T-helper 2 cell treated with Interferon-gamma antibody and Interleukin-4, amounts not matched to agents 5 μg/mL and 100 μg/mL, for 36 hours (primary cell): ENCODE results near the gene SEPTIN10.
"Not testable (repeated sequence)": the region's sequence is repeated elsewhere in the genome, so short reads cannot be mapped to it uniquely, and the experiment has no call there.

Source experiments
- DNase-seq: peaks from one replicate; pipeline ENCODE4 v3.0.0; 2021; ENCODE audit warnings: low spot score
- H3K27ac Mint-ChIP-seq: one replicate; pipeline ENCODE4 v1.8.0; 2021; ENCODE audit warnings: mild to moderate bottlenecking, mixed read lengths
- H3K27me3 Mint-ChIP-seq: one replicate; pipeline ENCODE4 v1.8.0; 2021; ENCODE audit warnings: low read depth, mixed read lengths
- H3K36me3 Mint-ChIP-seq: one replicate; pipeline ENCODE4 v1.8.0; 2021; ENCODE audit warnings: low read depth, mixed read lengths
- H3K4me1 Mint-ChIP-seq: one replicate; pipeline ENCODE4 v1.8.0; 2021; ENCODE audit warnings: low read depth, mixed read lengths
- H3K4me3 Mint-ChIP-seq: one replicate; pipeline ENCODE4 v1.8.0; 2022; ENCODE audit warnings: mild to moderate bottlenecking, moderate library complexity, mixed read lengths
- H3K9me3 Mint-ChIP-seq: one replicate; pipeline ENCODE4 v1.8.0; 2021; ENCODE audit warnings: mixed read lengths

SEPTIN10 gene

DNA sequence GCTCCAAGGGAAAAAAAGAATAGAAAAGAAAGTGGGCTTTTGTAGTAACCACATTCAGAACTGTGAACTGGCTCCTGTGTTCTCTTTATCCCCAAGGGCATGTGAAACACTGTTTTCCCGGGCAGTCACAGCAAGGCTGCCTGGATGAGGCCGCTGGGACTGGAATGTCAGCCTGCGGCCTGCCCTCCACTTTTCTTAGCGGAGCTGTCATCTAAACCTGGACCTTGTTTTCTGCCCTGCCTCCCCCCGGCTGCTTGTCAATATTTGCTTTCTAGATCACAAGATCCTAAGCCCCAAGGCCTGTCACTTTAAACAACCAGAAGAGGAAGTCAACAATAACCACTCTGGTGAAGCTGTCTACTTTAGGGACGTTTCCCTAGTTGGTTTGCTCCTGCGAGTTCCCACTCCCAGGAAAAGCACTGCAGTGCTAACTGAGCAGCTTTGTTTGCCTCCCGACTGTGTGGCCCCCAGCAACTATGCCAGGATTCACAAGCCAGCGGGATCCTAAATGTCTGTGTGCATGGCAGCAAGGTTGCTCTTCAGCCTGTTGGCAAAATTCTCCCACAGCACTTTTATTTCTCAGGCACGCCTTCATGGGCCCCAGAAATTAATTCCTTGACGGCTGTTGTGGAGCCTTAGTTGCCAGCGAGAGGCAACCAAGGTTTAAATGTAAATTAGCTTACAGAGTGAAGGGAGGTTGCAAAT, 31.0 kb upstream of the SEPTIN10 start:
- H3K4me1 Mint-ChIP-seq, result peaks cover 5% of the 10 kb centered on the region
- no peak for DNase-seq
- H3K27ac Mint-ChIP-seq, result peak overlapping the region; percentile 1
- H3K4me3 Mint-ChIP-seq, result no peak overlapping the region
- peaks cover 3% of the 10 kb centered on the region for H3K27me3 Mint-ChIP-seq
- H3K9me3 Mint-ChIP-seq, result no peaks in the 10 kb centered on the region
- H3K36me3 Mint-ChIP-seq, result no peaks in the 10 kb centered on the region

DNA sequence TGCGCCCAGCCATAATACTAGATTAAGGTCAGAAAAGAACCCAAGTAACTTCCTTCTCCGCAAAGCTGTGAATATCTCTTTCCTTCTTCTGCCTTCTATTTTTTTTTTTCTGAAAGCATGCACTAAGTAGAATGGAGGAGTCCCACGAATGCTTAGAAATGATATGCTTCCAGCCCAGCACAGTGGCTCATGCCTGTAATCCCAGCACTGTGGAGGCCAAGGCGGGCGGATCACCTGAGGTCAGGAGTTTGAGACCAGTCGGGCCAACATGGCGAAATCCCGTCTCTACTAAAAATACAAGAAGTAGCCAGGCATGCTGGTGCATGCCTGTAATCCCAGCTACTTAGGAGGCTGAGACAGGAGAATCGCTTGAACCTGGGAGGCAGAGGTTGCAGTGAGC, 26.2 kb upstream of the SEPTIN10 start:
- not testable (repeated sequence) for H3K27me3 Mint-ChIP-seq, H3K36me3 Mint-ChIP-seq, H3K27ac Mint-ChIP-seq, H3K4me3 Mint-ChIP-seq, DNase-seq, H3K9me3 Mint-ChIP-seq
- H3K4me1 Mint-ChIP-seq, result peaks cover 12% of the 10 kb centered on the region

GRCh38 chr2:109638795-109639194, 25.0 kb upstream of the SEPTIN10 start:
- Mint-ChIP-seq H3K4me1 (peaks cover 6% of the 10 kb centered on the region), H3K4me3 (no peak overlapping the region), H3K36me3 (no peaks in the 10 kb centered on the region), H3K27me3 (no peaks in the 10 kb centered on the region), H3K27ac (no peak overlapping the region), H3K9me3 (no peaks in the 10 kb centered on the region)
- DNase-seq, result no peak

- DNase-seq, result no peak
- peaks cover 10% of the 10 kb centered on the region for H3K4me1 Mint-ChIP-seq
- H3K9me3 Mint-ChIP-seq, result no peaks in the 10 kb centered on the region
- H3K4me3 Mint-ChIP-seq, result no peak overlapping the region
- no peaks in the 10 kb centered on the region for H3K27me3 Mint-ChIP-seq
- no peaks in the 10 kb centered on the region for H3K36me3 Mint-ChIP-seq
- peak overlapping the region; percentile 66 for H3K27ac Mint-ChIP-seq
Observed at GRCh38 chr2:109637749-109638570, 24.2 kb upstream of the SEPTIN10 start.

DNA sequence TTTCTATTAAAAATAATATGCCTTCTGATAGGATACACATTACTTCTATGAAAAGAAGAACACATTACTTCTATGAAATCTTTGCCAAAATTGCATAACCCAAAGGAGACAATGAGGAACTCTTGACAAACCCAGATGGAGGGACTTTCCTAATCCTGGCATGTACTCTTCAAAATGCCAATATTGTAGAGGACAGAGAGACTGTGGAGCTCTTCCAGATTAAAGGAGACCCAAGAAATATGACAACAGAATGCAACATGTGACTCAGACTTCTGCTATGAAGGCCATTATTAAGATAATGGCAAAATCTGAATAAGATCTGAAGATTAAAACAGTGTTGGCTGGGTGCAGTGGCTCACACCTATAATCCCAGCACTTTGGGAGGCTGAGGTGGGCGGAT, 22.6 kb upstream of the SEPTIN10 start:
- no peak for DNase-seq
- Mint-ChIP-seq H3K4me3 (no peak overlapping the region), H3K27ac (no peak overlapping the region), H3K27me3 (no peaks in the 10 kb centered on the region), H3K36me3 (no peaks in the 10 kb centered on the region), H3K9me3 (no peaks in the 10 kb centered on the region), H3K4me1 (peaks cover 10% of the 10 kb centered on the region)

DNA sequence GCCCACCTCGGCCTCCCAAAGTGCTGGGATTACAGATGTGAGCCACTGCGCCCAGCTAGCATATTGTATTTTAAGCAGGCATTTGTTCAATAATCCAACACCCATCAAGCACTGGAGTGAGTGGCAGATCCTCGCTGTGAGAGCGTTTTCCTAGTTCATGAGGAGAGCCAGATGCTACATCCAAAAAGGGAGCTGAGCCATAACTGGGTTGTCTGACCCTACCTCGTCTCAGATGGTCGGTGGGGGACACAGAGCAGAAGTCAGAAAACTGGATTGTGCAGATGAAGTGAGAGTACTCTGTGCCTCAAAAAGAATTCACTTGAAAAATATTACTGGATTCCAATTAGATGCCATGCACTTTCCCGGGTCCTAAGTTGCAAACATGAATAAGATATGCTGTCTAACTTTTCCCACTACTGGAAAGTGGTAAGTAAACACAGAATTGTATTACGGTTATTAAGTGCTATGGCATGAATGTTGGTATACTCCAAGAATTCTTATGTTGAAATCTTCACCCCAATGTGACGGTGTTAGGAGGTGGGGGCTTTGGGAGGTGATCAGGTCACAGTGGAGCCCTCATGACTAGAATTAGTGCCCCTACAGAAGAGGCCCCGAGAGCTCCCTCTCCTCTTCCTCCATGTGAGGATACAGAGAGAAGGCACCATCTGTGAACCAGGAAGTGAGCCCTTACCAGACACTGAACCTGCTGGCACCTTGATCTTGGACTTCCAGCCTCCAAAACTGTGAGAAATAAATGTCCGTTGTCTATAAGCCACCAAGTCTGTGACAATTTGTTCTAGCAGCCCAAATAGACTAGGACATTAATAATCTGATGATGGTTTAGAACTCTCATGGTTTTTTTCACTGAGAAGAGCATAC, 21.9 kb upstream of the SEPTIN10 start:
- H3K4me1 Mint-ChIP-seq, result peaks cover 10% of the 10 kb centered on the region
- H3K36me3 Mint-ChIP-seq, result no peaks in the 10 kb centered on the region
- no peaks in the 10 kb centered on the region for H3K27me3 Mint-ChIP-seq
- H3K9me3 Mint-ChIP-seq, result no peaks in the 10 kb centered on the region
- no peak for DNase-seq
- H3K27ac Mint-ChIP-seq, result no peak overlapping the region
- H3K4me3 Mint-ChIP-seq, result no peak overlapping the region

DNA sequence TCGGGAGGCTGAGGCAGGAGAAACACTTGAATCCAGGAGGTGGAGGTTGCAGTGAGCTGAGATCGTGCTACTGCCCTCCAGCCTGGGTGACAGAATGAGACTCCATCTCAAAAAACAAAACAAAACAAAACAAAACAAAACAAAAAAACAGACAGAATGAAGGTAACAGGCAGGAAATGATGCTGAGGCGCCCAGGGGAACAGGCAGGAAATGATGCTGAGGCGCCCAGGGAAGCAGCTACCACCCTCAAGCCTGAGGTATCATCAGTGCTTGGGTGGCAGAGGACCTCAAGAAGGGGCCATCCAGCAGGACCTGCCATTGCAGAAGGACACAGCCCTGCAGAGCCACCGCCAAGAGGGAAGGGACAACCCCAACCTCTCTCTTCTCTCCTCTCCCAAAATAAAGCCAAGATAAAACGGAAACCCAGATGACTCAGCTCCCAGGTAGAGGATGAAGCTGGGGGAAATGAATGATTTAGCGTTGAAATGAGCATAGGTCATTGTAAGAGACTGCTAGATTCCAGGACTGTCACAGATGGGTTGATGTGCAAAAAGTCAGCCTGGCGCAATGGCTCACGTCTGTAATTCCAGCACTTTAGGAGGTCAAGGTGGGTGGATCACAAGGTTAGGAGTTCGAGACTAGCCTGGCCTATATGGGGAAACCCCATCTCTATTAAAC, 19.7 kb upstream of the SEPTIN10 start:
- Mint-ChIP-seq H3K27ac (no peak overlapping the region), H3K36me3 (no peaks in the 10 kb centered on the region), H3K4me3 (no peak overlapping the region), H3K4me1 (peaks cover 8% of the 10 kb centered on the region), H3K9me3 (no peaks in the 10 kb centered on the region), H3K27me3 (no peaks in the 10 kb centered on the region)
- no peak for DNase-seq

DNA sequence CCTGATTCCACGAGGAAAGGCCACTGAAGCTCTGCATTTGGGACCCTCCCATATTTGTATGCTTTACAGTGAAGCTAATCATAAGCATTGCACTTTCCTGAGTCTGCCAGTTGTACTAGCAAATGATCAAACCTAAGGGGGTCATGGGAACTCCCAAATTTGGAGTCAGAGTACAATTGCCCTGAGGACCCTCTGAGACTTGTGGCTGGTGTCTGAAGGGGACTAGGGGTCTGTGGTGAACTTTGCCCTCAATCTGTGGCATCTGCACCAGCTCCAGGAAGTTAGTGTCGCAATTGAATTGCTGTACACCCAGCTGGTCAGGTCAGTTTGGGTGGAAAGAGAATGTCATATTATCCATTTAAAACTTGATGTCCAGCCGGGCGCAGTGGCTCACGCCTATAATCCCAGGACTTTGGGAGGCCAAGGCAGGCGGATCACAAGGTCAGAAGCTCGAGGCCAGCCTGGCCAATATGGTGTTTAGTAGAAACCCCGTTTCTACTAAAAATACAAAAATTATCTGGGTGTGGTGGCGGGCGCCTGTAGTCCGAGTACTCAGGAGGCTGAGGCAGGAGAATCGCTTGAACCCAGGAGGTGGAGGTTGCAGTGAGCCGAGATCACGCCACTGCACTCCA, 18.5 kb upstream of the SEPTIN10 start:
- Mint-ChIP-seq H3K4me1 (peaks cover 4% of the 10 kb centered on the region), H3K4me3 (no peak overlapping the region), H3K9me3 (no peaks in the 10 kb centered on the region), H3K27ac (no peak overlapping the region), H3K27me3 (no peaks in the 10 kb centered on the region), H3K36me3 (no peaks in the 10 kb centered on the region)
- DNase-seq, result no peak

DNA sequence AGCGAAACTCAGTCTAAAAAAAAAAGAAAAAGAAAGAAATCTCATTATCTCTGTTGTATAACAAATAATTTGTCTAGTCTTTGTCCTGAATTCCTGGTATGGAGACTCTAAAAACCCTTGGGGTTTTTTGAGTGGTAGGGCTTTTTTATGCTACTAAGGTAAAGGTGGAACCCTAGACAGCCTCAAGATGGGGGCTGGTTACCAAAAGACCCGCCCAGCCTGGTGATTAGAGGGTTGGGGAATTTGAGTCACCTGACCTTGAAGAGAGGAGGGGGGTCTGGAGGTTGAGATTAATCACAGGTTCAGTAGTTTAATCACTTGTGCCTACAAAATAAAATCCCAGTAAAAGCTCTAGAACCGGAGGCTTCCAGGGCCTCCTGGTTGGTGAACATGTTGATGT, 18.0 kb upstream of the SEPTIN10 start:
- Mint-ChIP-seq H3K9me3 (no peaks in the 10 kb centered on the region), H3K27me3 (no peaks in the 10 kb centered on the region), H3K27ac (no peak overlapping the region), H3K4me3 (no peak overlapping the region), H3K36me3 (no peaks in the 10 kb centered on the region), H3K4me1 (peaks cover 4% of the 10 kb centered on the region)
- DNase-seq, result no peak

- Mint-ChIP-seq H3K36me3 (no peaks in the 10 kb centered on the region), H3K27ac (no peak overlapping the region), H3K4me3 (no peak overlapping the region), H3K4me1 (peaks cover 4% of the 10 kb centered on the region), H3K27me3 (no peaks in the 10 kb centered on the region), H3K9me3 (no peaks in the 10 kb centered on the region)
- no peak for DNase-seq
Observed at GRCh38 chr2:109630441-109631430, 17.0 kb upstream of the SEPTIN10 start.

DNA sequence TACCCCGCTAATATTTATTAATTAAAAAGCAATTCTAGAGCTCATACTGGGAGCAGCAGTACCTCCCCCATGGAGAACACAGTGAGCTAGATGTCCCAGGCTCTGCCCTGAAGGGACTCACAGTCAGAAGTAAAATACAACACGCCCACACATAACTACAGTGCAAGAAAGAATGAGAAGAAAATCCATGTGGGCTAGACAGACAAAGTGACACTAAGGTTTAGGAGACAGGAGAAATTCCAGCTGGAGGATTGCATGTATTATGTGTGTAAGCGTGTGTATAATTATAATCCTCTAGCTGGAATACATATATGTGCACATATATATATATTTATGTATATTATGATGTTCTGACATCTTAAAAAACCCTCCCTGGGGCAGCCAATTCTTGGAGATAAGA, 16.1 kb upstream of the SEPTIN10 start:
- no peaks in the 10 kb centered on the region for H3K27me3 Mint-ChIP-seq
- H3K9me3 Mint-ChIP-seq, result no peaks in the 10 kb centered on the region
- no peak for DNase-seq
- H3K36me3 Mint-ChIP-seq, result no peaks in the 10 kb centered on the region
- peaks cover 4% of the 10 kb centered on the region for H3K4me1 Mint-ChIP-seq
- H3K27ac Mint-ChIP-seq, result no peak overlapping the region
- H3K4me3 Mint-ChIP-seq, result no peak overlapping the region

GRCh38 chr2:109628321-109628720, 14.6 kb upstream of the SEPTIN10 start:
- H3K27ac Mint-ChIP-seq, H3K9me3 Mint-ChIP-seq, H3K36me3 Mint-ChIP-seq, H3K4me3 Mint-ChIP-seq, DNase-seq, H3K4me1 Mint-ChIP-seq, H3K27me3 Mint-ChIP-seq: not testable (repeated sequence)
